GM23338 (cell line): ENCODE data around the gene ODAD2.

Experiments
- CTCF ChIP-seq, 2 experiments: fragments of 200-600 bp in 1 of 2; sonication (generic) in 1 of 2; conservative IDR thresholded peaks; 2 replicates each; pipeline versions ENCODE4 v1.5.1 to v1.6.1; 2016 to 2017; ENCODE audit warnings: antibody characterized with exemption in 2 of 2, low read depth in 2 of 2, mild to moderate bottlenecking in 2 of 2, moderate library complexity in 1 of 2
- POLR2AphosphoS5 ChIP-seq: IDR thresholded peaks from 2 replicates; pipeline ENCODE4 v1.6.1; 2016; ENCODE audit warnings: antibody characterized with exemption, low read depth
- REST ChIP-seq: IDR thresholded peaks from one replicate; pipeline ENCODE4 v1.6.1; 2018; ENCODE audit warnings: antibody characterized with exemption; ENCODE audit not compliant: unreplicated experiment
- ZNF114 ChIP-seq: fragments of 250-450 bp; sonication (Bioruptor Pico); IDR thresholded peaks from 2 replicates; pipeline ENCODE4 v1.5.0; 2020; ENCODE audit warnings: mild to moderate bottlenecking, moderate library complexity
- ZNF331 ChIP-seq: fragments of 250-450 bp; sonication (Bioruptor Pico); IDR thresholded peaks from 2 replicates; pipeline ENCODE4 v1.5.0; 2020; ENCODE audit warnings: low read depth, mild to moderate bottlenecking, moderate library complexity

GRCh38 chr10:27838361-27838760 is 160.5 kb downstream of the ODAD2 start:
- TF ChIP-seq POLR2AphosphoS5 (no peak), CTCF (conservative IDR thresholded peaks at IDR 0.05; ENCODE audit: low read depth in 2 of 2) (no peak), REST (no peak), ZNF114 (no peak), ZNF331 (CRISPR knock-in tag) (no peak)
